Right forelimb (tissue), 1 donor: Measurements from ENCODE around the gene HLA-DPA1.
"Not testable (repeated sequence)": the region's sequence is repeated elsewhere in the genome, so short reads cannot be mapped to it uniquely, and the experiment has no call there.

Source experiments
- DNase-seq: peaks from one replicate; pipeline ENCODE4 v3.0.0-alpha.2; 2018

Gene HLA-DPA1

GRCh38 chr6:33088258-33088930 is 14.9 kb upstream of the HLA-DPA1 start:
- DNase-seq = no peak

- DNase-seq = no peak
Observed at GRCh38 chr6:33085627-33086026, 12.2 kb upstream of the HLA-DPA1 start.

GRCh38 chr6:33082702-33083101 is 9.3 kb upstream of the HLA-DPA1 start:
- no peak for DNase-seq

- no peak for DNase-seq
Observed at GRCh38 chr6:33081098-33081824, 7.8 kb upstream of the HLA-DPA1 start.

GRCh38 chr6:33080127-33081089 is 7.0 kb upstream of the HLA-DPA1 start:
- peak; percentile 50 for DNase-seq

- DNase-seq = no peak
Observed at GRCh38 chr6:33079580-33079979, 6.1 kb upstream of the HLA-DPA1 start.

GRCh38 chr6:33078919-33079521 is 5.6 kb upstream of the HLA-DPA1 start:
- no peak for DNase-seq

GRCh38 chr6:33078442-33078841 is 5.0 kb upstream of the HLA-DPA1 start:
- no peak for DNase-seq

GRCh38 chr6:33077908-33078307 is 4.5 kb upstream of the HLA-DPA1 start:
- DNase-seq = no peak

GRCh38 chr6:33076406-33076934 is 3.0 kb upstream of the HLA-DPA1 start:
- DNase-seq = no peak

GRCh38 chr6:33075568-33076405 is 2.3 kb upstream of the HLA-DPA1 start, which contains the start of gene HLA-DPB1:
Gene HLA-DPB1 (plus strand): TSS chr6:33075990. CDS start chr6:33076042, 52 bp downstream.
- DNase-seq = no peak

GRCh38 chr6:33075208-33075567 is 1.7 kb upstream of the HLA-DPA1 start:
- no peak for DNase-seq

GRCh38 chr6:33072508-33073100 is 845 bp downstream of the HLA-DPA1 start:
- no peak for DNase-seq

GRCh38 chr6:33071569-33071968 is 1.9 kb downstream of the HLA-DPA1 start:
- no peak for DNase-seq

GRCh38 chr6:33070909-33071308 is 2.5 kb downstream of the HLA-DPA1 start:
- no peak for DNase-seq

- no peak for DNase-seq
Observed at GRCh38 chr6:33069021-33069738, 4.3 kb downstream of the HLA-DPA1 start.

- DNase-seq = no peak
Observed at GRCh38 chr6:33066917-33067521, 6.4 kb downstream of the HLA-DPA1 start.

- DNase-seq = no peak
Observed at GRCh38 chr6:33065312-33065711, 8.1 kb downstream of the HLA-DPA1 start.

GRCh38 chr6:33064723-33065122 is 8.7 kb downstream of the HLA-DPA1 start:
- DNase-seq = no peak

- not testable (repeated sequence) for DNase-seq
Observed at GRCh38 chr6:33063435-33063834, 10.0 kb downstream of the HLA-DPA1 start.
